ENCODE measurements around the gene P2RY10.

DNA sequence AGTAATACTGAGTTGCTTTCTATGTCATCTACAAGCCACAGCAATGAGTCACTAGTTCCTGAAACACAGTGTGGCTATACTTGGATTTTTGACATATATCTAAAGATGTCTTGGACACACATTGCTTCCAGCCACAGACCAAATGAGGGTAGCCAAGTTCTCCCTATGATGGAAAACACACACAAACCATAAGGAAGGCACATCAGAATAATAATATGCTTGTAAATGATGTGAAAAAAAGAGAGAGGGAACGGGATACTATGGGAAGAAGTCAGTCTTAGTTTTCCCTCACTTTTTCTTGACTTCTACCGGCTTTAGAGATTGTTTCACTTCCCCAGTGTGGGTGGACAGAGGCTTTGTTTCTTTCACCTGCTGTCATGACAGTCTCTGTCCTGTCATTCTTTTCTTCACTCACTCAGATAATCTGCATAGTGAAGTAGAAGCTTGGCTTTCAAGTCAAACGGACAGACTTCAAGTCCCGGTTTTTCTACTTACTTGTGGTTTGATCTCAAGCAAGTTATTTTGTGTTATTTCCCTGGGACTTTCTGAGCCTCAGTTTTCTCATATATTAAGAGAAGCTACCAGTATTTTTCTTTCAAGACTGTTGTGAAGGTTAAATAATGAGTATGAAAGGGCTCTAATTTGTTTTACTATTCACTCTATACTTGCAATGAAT is 34.7 kb downstream of the P2RY10 start:
- TF ChIP-seq, protein P1, sequence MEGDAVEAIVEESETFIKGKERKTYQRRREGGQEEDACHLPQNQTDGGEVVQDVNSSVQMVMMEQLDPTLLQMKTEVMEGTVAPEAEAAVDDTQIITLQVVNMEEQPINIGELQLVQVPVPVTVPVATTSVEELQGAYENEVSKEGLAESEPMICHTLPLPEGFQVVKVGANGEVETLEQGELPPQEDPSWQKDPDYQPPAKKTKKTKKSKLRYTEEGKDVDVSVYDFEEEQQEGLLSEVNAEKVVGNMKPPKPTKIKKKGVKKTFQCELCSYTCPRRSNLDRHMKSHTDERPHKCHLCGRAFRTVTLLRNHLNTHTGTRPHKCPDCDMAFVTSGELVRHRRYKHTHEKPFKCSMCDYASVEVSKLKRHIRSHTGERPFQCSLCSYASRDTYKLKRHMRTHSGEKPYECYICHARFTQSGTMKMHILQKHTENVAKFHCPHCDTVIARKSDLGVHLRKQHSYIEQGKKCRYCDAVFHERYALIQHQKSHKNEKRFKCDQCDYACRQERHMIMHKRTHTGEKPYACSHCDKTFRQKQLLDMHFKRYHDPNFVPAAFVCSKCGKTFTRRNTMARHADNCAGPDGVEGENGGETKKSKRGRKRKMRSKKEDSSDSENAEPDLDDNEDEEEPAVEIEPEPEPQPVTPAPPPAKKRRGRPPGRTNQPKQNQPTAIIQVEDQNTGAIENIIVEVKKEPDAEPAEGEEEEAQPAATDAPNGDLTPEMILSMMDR (IDR thresholded peaks at IDR 0.05), result no peak
- TF ChIP-seq POLR2A (IDR thresholded peaks at IDR 0.05), result no peak
